ENCODE measurements around the gene CD9. TPM values are rescaled to one million over a fixed set of nuclear protein-coding genes. Genes with fewer than 3 reads are reported as not detected.

The CD9 gene
- polyA plus RNA-seq, 4 donors, result 46.2 to 296 (median 139) TPM

DNA sequence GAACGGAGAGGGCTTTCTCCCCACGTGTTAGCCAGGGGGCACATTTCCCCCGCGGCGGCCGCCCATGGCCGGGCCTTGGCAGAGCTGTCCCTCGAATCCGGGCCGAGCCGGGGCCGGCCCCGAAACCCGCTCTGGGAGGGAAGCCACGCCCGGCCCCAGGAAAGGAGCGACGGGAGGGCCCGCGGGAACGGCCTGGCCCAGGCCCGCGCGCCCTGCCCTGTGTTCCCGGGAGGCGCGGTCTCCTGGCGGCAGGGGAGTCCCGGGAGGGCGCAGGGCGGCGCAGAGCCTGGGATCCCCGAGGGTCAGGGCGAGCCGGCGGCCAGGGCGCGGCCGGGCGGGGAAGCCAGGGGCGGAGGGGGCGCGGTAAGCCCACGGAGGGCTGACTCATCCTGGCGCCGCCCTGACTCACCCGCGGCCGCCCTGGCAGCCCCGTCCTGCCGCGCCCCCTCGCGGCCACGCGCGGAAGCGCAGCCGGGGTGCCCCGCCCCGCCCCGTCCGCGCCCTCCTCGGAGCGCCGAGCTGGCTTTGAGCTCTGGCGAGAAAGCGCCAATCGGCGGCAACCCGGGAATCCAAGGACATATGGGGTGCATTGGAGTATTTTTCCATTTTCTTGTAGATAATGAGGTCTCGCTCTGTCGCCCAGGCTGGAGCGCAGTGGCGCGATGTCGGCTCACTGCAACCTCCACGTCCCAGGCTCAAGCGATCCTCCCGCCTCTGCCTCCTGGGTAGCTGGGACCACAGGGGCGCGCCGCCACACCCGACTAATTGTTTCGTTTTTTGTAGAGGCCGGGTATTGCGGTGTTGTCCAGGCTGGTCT, 78.4 kb downstream of the CD9 start:
- peak; percentile 96 to 97 for DNase-seq
- Histone ChIP-seq H3K27ac (ENCODE audit: low read depth in 1 of 3, low read length in 2 of 3) (peak overlapping the region; percentile 56 to 75 (median 61)), H3K9me3 (ENCODE audit: control insufficient read depth in 2 of 2, insufficient read depth in 1 of 2, low read depth in 1 of 2, low read length in 1 of 2) (no peaks in the 10 kb centered on the region), H3K27me3 (ENCODE audit: control insufficient read depth in 3 of 3, insufficient read depth in 3 of 3, low read length in 3 of 3) (peaks cover 0 to 3% (median 0%) of the 10 kb centered on the region in 3 donors), H3K4me3 (ENCODE audit: low read depth in 1 of 3, low read length in 3 of 3) (peak overlapping the region in 2 of 3 donors; percentile 27 to 36), H3K36me3 (ENCODE audit: control insufficient read depth in 3 of 3, insufficient read depth in 2 of 3, low read depth in 1 of 3, low read length in 3 of 3) (no peaks in the 10 kb centered on the region), H3K4me1 (ENCODE audit: control insufficient read depth in 3 of 3, insufficient read depth in 2 of 3, low read depth in 1 of 3, low read length in 2 of 3) (peaks cover 0 to 16% (median 0%) of the 10 kb centered on the region in 3 donors)
- FAIRE-seq, result no peak
- WGBS, 3 donors, result 6 to 8% (median 8%) methylated on average over 42 to 88 of the region's 88 CpGs

DNA sequence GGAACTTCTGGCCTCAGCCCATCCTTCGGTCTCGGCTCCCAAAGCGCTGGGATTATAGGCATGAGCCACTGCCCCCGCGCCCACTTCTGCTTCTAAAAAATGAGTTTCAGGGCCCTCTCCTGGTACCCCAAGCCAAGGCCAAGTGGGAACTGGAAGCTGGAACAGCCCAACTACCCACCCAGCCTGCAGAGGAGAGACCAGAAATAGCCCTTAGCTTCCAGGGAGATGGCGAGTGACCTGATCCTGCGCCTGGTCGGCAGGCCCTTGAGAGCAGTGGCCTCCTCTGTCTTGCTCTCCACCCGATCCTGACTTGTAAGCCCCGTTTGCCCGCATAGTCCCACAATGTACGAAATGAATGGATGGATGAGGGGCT, 79.0 kb downstream of the CD9 start:
- no peaks in the 10 kb centered on the region for H3K36me3 ChIP-seq (ENCODE audit: control insufficient read depth in 3 of 3, insufficient read depth in 2 of 3, low read depth in 1 of 3, low read length in 3 of 3)
- 90 to 95% (median 94%) methylated on average over 12 of the region's 12 CpGs for WGBS, 3 donors
- DNase-seq (no peak), FAIRE-seq (no peak)
- H3K4me1 ChIP-seq (ENCODE audit: control insufficient read depth in 3 of 3, insufficient read depth in 2 of 3, low read depth in 1 of 3, low read length in 2 of 3), result peaks cover 0 to 16% (median 0%) of the 10 kb centered on the region in 3 donors
- no peaks in the 10 kb centered on the region for H3K9me3 ChIP-seq (ENCODE audit: control insufficient read depth in 2 of 2, insufficient read depth in 1 of 2, low read depth in 1 of 2, low read length in 1 of 2)
- H3K4me3 ChIP-seq (ENCODE audit: low read depth in 1 of 3, low read length in 3 of 3), result peak overlapping the region in 1 of 3 donors; percentile 16
- peaks cover 0 to 3% (median 0%) of the 10 kb centered on the region in 3 donors for H3K27me3 ChIP-seq (ENCODE audit: control insufficient read depth in 3 of 3, insufficient read depth in 3 of 3, low read length in 3 of 3)
- peak overlapping the region in 1 of 3 donors; percentile 65 for H3K27ac ChIP-seq (ENCODE audit: low read depth in 1 of 3, low read length in 2 of 3)

DNA sequence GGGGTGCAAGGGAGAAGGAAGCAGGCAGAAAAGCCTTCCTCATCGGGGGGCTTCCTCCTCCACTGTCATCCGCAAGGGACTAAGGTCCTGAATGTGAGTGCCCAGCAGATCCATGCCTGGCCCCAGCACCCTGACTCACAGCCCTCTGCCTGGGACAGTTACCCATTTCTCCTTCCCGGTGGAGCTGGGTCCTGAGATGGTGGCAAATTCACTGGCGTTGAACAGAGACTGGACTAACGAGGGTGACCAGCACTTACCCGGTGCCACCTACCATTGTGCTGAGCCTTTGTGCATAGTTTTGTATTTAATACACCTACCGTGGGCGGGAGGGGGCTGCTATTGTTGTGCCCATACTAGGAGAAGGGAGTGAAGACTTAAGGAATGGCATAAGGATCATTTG, 79.4 kb downstream of the CD9 start:
- 85 to 86% (median 86%) methylated on average over 8 of the region's 8 CpGs for WGBS, 3 donors
- peaks cover 0 to 3% (median 0%) of the 10 kb centered on the region in 3 donors for H3K27me3 ChIP-seq (ENCODE audit: control insufficient read depth in 3 of 3, insufficient read depth in 3 of 3, low read length in 3 of 3)
- H3K27ac ChIP-seq (ENCODE audit: low read depth in 1 of 3, low read length in 2 of 3), result peak overlapping the region in 1 of 3 donors; percentile 65
- H3K9me3 ChIP-seq (ENCODE audit: control insufficient read depth in 2 of 2, insufficient read depth in 1 of 2, low read depth in 1 of 2, low read length in 1 of 2), result no peaks in the 10 kb centered on the region
- peaks cover 0 to 2% (median 0%) of the 10 kb centered on the region in 3 donors for H3K36me3 ChIP-seq (ENCODE audit: control insufficient read depth in 3 of 3, insufficient read depth in 2 of 3, low read depth in 1 of 3, low read length in 3 of 3)
- DNase-seq, result no peak
- H3K4me1 ChIP-seq (ENCODE audit: control insufficient read depth in 3 of 3, insufficient read depth in 2 of 3, low read depth in 1 of 3, low read length in 2 of 3), result peaks cover 0 to 16% (median 0%) of the 10 kb centered on the region in 3 donors
- FAIRE-seq, result no peak
- no peak overlapping the region for H3K4me3 ChIP-seq (ENCODE audit: low read depth in 1 of 3, low read length in 3 of 3)

DNA sequence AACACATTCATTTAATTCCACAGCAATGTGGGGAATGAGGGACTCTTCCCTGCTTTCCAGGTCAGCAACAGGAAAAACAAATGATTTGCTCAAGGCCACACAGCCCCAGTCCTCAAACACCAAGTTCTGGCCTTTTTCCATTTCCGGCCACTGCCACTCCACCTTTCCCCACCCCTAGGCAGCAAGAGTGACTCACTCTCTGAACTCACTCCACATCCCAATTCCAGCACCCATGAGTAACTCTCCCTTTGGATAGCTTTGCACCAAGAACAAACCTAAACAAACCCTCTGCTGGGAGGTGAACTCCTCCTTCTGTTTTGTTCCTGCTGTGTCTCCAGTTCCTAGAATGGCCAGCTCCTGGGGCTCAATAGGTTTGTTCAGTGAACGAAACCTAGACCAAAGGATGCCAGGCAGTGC, 79.9 kb downstream of the CD9 start:
- H3K27me3 ChIP-seq (ENCODE audit: control insufficient read depth in 3 of 3, insufficient read depth in 3 of 3, low read length in 3 of 3), result no peaks in the 10 kb centered on the region
- H3K4me3 ChIP-seq (ENCODE audit: low read depth in 1 of 3, low read length in 3 of 3), result no peak overlapping the region
- peaks cover 0 to 2% (median 0%) of the 10 kb centered on the region in 3 donors for H3K36me3 ChIP-seq (ENCODE audit: control insufficient read depth in 3 of 3, insufficient read depth in 2 of 3, low read depth in 1 of 3, low read length in 3 of 3)
- DNase-seq (peak in 1 of 2 donors; percentile 53), FAIRE-seq (no peak)
- H3K27ac ChIP-seq (ENCODE audit: low read depth in 1 of 3, low read length in 2 of 3), result peak overlapping the region in 1 of 3 donors; percentile 65
- H3K9me3 ChIP-seq (ENCODE audit: control insufficient read depth in 2 of 2, insufficient read depth in 1 of 2, low read depth in 1 of 2, low read length in 1 of 2), result no peaks in the 10 kb centered on the region
- WGBS, 3 donors, result 56 to 68% (median 60%) methylated on average over 2 of the region's 2 CpGs
- H3K4me1 ChIP-seq (ENCODE audit: control insufficient read depth in 3 of 3, insufficient read depth in 2 of 3, low read depth in 1 of 3, low read length in 2 of 3), result peaks cover 0 to 16% (median 0%) of the 10 kb centered on the region in 3 donors

DNA sequence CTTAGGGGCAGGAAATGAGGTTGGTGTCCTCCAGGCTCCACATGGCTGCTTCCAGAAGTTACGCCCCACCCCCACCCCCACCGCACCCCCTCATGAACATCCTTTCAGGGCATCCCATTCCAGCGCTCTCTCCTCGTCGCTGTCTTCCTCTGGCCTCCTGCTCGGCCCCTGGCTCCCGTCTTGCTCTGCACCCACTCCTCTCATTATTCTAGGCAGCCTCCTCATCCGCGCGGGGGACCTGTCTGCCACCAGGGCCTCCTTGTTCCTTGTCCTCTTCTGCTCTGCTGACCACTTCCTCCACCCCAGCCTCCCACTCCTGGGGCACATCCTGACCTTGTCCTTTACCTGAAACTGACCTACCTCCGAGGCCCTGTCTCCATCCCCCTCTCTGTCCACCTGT, 80.5 kb downstream of the CD9 start:
- H3K9me3 ChIP-seq (ENCODE audit: control insufficient read depth in 2 of 2, insufficient read depth in 1 of 2, low read depth in 1 of 2, low read length in 1 of 2), result no peaks in the 10 kb centered on the region

DNA sequence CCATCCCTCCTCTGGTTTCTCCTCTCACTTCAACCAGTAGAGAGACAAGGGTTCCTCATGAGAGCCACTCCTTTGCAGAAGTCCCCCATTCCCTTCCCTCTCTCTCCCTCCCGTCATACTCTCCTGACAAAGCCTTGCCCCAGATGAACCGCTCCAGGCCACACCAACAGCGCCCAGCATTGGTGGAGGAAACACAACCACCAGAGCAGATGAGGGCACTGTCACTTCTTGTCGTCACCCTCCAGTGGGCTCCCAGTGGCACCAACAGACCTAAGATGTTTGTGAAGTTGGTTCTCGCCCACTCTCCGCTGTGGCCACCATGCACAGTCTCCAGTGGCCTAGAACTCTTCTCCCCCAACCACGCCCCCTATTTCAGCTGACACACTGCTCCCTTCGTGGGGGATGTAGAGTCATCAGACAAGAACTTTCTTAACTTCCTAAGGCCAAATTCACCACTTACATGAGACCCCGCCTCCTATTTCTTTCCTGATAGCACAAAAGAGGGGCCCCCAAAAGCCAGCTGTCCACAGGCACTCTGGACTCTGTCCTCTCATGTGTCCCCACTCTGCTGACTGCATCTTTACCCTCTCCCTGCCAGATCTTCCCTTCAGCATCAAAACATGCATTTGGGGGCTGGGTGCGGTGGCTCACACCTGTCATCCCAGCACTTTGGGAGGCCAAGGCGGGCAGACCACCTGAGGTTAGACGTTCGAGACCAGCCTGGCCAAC, 81.0 kb downstream of the CD9 start:
- Histone ChIP-seq H3K27me3 (ENCODE audit: control insufficient read depth in 3 of 3, insufficient read depth in 3 of 3, low read length in 3 of 3) (no peaks in the 10 kb centered on the region), H3K4me3 (ENCODE audit: low read depth in 1 of 3, low read length in 3 of 3) (no peak overlapping the region), H3K4me1 (ENCODE audit: control insufficient read depth in 3 of 3, insufficient read depth in 2 of 3, low read depth in 1 of 3, low read length in 2 of 3) (peaks cover 0 to 23% (median 0%) of the 10 kb centered on the region in 3 donors), H3K36me3 (ENCODE audit: control insufficient read depth in 3 of 3, insufficient read depth in 2 of 3, low read depth in 1 of 3, low read length in 3 of 3) (peaks cover 0 to 2% (median 0%) of the 10 kb centered on the region in 3 donors), H3K9me3 (ENCODE audit: control insufficient read depth in 2 of 2, insufficient read depth in 1 of 2, low read depth in 1 of 2, low read length in 1 of 2) (no peaks in the 10 kb centered on the region), H3K27ac (ENCODE audit: low read depth in 1 of 3, low read length in 2 of 3) (no peak overlapping the region)
- WGBS, 3 donors, result 89 to 93% (median 92%) methylated on average over 13 of the region's 13 CpGs
- FAIRE-seq (no peak), DNase-seq (no peak)

More for the DNA sequence above, 80.5 kb downstream of the CD9 start:
- WGBS, 3 donors, result 92 to 94% (median 94%) methylated on average over 11 of the region's 11 CpGs
- H3K4me1 ChIP-seq (ENCODE audit: control insufficient read depth in 3 of 3, insufficient read depth in 2 of 3, low read depth in 1 of 3, low read length in 2 of 3), result peaks cover 0 to 21% (median 0%) of the 10 kb centered on the region in 3 donors
- H3K36me3 ChIP-seq (ENCODE audit: control insufficient read depth in 3 of 3, insufficient read depth in 2 of 3, low read depth in 1 of 3, low read length in 3 of 3), result peaks cover 0 to 2% (median 0%) of the 10 kb centered on the region in 3 donors
- DNase-seq, result no peak
- no peak for FAIRE-seq
- H3K27ac ChIP-seq (ENCODE audit: low read depth in 1 of 3, low read length in 2 of 3), result peak overlapping the region in 1 of 3 donors; percentile 65
- no peak overlapping the region for H3K4me3 ChIP-seq (ENCODE audit: low read depth in 1 of 3, low read length in 3 of 3)
- H3K27me3 ChIP-seq (ENCODE audit: control insufficient read depth in 3 of 3, insufficient read depth in 3 of 3, low read length in 3 of 3), result no peaks in the 10 kb centered on the region

DNA sequence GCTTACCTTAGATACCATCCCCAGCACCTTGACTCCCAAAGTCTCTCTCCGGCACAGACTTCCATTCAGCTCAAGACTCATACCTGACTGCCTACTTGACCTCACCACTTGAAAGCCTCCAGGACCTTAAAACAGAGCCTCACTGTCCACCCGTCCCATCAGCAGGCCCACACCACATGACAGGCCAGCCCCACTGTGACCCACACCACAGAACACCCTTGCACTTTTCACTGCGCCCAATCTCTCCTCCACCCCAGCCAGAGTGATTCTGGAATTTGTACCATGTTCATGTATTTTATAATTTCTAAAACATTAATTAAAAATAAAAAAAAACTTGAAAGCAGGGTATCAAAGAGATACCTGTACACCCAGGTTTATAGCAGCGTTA, 82.2 kb downstream of the CD9 start:
- H3K27me3 ChIP-seq (ENCODE audit: control insufficient read depth in 3 of 3, insufficient read depth in 3 of 3, low read length in 3 of 3), result no peaks in the 10 kb centered on the region
- H3K27ac ChIP-seq (ENCODE audit: low read depth in 1 of 3, low read length in 2 of 3), result no peak overlapping the region
- 83 to 94% (median 90%) methylated on average over 4 of the region's 4 CpGs for WGBS, 3 donors
- H3K4me1 ChIP-seq (ENCODE audit: control insufficient read depth in 3 of 3, insufficient read depth in 2 of 3, low read depth in 1 of 3, low read length in 2 of 3), result peaks cover 0 to 23% (median 0%) of the 10 kb centered on the region in 3 donors
- DNase-seq (no peak), FAIRE-seq (no peak)
- no peak overlapping the region for H3K4me3 ChIP-seq (ENCODE audit: low read depth in 1 of 3, low read length in 3 of 3)
- H3K9me3 ChIP-seq (ENCODE audit: control insufficient read depth in 2 of 2, insufficient read depth in 1 of 2, low read depth in 1 of 2, low read length in 1 of 2), result no peaks in the 10 kb centered on the region
- H3K36me3 ChIP-seq (ENCODE audit: control insufficient read depth in 3 of 3, insufficient read depth in 2 of 3, low read depth in 1 of 3, low read length in 3 of 3), result peaks cover 0 to 2% (median 0%) of the 10 kb centered on the region in 3 donors

DNA sequence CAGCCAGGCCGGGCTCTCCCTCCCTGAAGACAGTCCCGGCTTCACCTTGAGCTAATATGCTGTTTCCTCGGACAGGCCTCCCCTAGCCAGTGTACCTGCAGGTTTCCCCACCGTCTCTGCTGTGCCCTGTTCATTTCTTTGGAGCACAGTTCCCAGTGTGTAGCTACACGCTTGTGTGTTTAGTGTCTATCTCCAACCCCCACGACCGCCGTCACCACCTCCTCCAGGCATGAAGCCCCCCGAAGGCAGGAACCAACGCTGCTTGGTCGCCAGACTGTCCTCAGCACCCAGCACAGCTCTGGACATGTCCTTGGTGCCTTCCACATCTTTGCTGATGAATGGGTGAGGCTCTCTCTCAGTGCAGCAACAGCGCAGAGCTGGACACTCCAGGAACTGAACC, 84.1 kb downstream of the CD9 start:
- no peak for FAIRE-seq
- no peaks in the 10 kb centered on the region for H3K9me3 ChIP-seq (ENCODE audit: control insufficient read depth in 2 of 2, insufficient read depth in 1 of 2, low read depth in 1 of 2, low read length in 1 of 2)
- no peak overlapping the region for H3K27ac ChIP-seq (ENCODE audit: low read depth in 1 of 3, low read length in 2 of 3)
- DNase-seq, result no peak
- H3K4me3 ChIP-seq (ENCODE audit: low read depth in 1 of 3, low read length in 3 of 3), result no peak overlapping the region
- WGBS, 3 donors, result 84 to 89% (median 87%) methylated on average over 12 of the region's 12 CpGs
- peaks cover 0 to 2% (median 0%) of the 10 kb centered on the region in 3 donors for H3K36me3 ChIP-seq (ENCODE audit: control insufficient read depth in 3 of 3, insufficient read depth in 2 of 3, low read depth in 1 of 3, low read length in 3 of 3)
- H3K4me1 ChIP-seq (ENCODE audit: control insufficient read depth in 3 of 3, insufficient read depth in 2 of 3, low read depth in 1 of 3, low read length in 2 of 3), result peaks cover 0 to 13% (median 0%) of the 10 kb centered on the region in 3 donors
- no peaks in the 10 kb centered on the region for H3K27me3 ChIP-seq (ENCODE audit: control insufficient read depth in 3 of 3, insufficient read depth in 3 of 3, low read length in 3 of 3)

Measured in small intestine (tissue), 7 donors.